ENCODE results near the gene ZSCAN22. TPM values are rescaled to one million over a fixed set of nuclear protein-coding genes. Genes with fewer than 3 reads are reported as not detected.

ZSCAN22 gene
- polyA plus RNA-seq, result 1 to 10 TPM in 2 of 3 donors, under 1 TPM in 1; 0.90 to 3.0 (median 2.1) TPM

DNA sequence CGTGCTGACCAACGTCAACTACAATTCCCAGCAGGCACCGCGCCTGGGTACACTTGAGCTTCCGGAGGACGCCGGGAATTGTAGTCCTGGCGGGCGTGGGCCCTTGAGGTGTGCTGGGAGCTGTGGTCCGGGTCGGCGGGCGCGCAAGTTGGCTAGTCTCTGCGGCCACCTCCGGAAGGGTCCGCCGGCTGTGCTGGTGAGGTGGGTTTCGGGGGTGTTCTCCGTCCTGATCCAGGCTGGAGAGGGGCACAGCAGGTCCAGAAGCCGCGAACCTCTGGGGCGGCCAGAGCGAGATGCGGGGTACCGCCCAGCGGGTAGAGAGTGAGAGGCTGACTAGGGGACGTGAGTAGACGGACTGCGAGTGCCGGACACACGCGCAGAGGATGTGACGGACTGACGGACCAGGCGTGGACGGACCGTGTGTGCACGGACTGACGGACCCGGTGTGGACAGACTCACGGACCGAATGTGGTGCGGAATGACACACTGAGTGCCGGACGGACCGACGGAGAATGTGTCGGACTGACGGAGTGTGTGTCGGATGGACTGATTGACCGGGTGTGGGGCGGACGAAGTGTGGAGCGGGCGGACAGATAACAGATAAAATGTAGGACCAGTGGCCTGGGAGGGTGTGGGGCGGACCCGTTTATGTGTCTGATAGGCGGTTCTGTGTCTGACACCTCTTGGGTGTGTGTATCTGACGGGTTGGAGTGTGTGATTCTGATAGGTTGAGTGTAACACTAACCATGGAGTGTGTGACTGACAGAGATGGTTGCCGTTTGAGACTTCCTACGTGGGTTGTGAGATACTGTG is at the start of gene ZSCAN22:
ZSCAN22 (plus strand) TSS at position 81 of the 813 bp plus-strand sequence. CDS start 7,809 bp downstream, outside the sequence.
- Mint-ChIP-seq H3K36me3 (peaks cover 0 to 5% (median 4%) of the 10 kb centered on the region in 3 donors), H3K9me3 (no peaks in the 10 kb centered on the region), H3K4me1 (no peaks in the 10 kb centered on the region), H3K4me3 (no peak within 1 kb of the TSS), H3K27me3 (ENCODE audit: low read depth in 3 of 3) (peaks cover 0 to 2% (median 1%) of the 10 kb centered on the region in 3 donors), H3K27ac (no peak within 1 kb of the TSS)
- peak; percentile 84 to 89 (median 86) for DNase-seq

DNA sequence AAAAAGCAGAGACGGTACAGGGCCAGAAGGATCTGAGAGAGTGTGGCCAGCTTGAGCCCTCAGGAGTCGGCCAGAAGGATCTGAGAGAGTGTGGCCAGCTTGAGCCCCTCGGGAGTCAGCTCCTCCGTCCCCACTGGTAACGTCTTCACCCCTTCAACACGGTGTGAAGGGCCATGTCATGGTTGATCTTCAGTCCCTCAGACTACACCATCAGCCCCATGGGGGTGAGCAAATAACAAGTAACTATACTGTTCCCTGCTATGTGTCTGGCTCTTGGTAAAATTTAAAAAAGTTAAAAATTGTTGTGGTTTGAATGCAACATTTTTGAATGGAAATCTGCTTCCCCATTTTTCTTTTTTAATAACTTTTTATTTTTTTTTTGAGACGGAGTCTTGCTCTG is 49.6 kb upstream of the ZSCAN22 start:
- DNase-seq, result no peak
- Mint-ChIP-seq H3K4me3 (peak overlapping the region; percentile 54 to 96 (median 67)), H3K9me3 (peaks cover 7 to 20% (median 9%) of the 10 kb centered on the region in 6 donors), H3K36me3 (peaks cover 15 to 33% (median 23%) of the 10 kb centered on the region in 3 donors), H3K27me3 (ENCODE audit: low read depth in 3 of 3) (peaks cover 4 to 10% (median 7%) of the 10 kb centered on the region in 3 donors), H3K4me1 (peaks cover 36 to 54% of the 10 kb centered on the region in 2 donors), H3K27ac (peak overlapping the region in 2 of 6 donors; percentile 22 to 29)

GRCh38 chr19:58277748-58278540 is 48.9 kb upstream of the ZSCAN22 start:
- peaks cover 15 to 29% (median 19%) of the 10 kb centered on the region in 3 donors for H3K36me3 Mint-ChIP-seq
- peaks cover 3 to 15% (median 6%) of the 10 kb centered on the region in 6 donors for H3K9me3 Mint-ChIP-seq
- no peak for DNase-seq
- peak overlapping the region; percentile 86 to 97 (median 91) for H3K4me3 Mint-ChIP-seq
- peak overlapping the region; percentile 89 to 95 (median 94) for H3K27ac Mint-ChIP-seq
- H3K4me1 Mint-ChIP-seq, result peaks cover 36 to 56% of the 10 kb centered on the region in 2 donors
- peaks cover 4 to 10% (median 7%) of the 10 kb centered on the region in 3 donors for H3K27me3 Mint-ChIP-seq (ENCODE audit: low read depth in 3 of 3)

DNA sequence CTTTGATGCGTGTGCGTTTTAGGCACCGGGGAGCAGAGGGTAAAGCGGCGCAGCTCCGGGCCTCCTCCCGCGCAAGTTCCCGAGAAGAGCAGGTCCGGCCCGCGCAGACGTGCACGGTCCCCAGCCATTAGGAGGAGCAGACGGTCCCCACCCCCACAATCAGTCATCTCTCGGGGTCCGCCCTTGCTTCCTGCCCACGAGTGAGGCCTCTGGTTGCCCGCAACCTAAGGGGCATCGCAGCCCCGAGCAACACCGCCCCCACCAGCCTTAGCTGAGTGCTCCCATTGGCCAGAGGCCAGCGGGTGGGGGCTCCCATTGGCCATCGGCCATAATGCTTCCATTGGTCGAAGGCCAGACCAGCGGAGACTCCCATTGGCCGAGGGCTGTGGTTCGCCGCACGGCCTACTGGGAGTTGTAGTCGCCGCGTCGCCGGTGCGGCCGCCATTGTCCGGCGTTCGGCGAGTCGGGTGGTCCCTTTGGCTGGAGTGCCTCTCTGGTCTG is 48.2 kb upstream of the ZSCAN22 start, which contains the start of gene ZNF8:
ZNF8 (plus strand) TSS at position 415 of the 501 bp plus-strand sequence. CDS start 127 bp downstream, outside the sequence.
- Mint-ChIP-seq H3K4me3 (peak within 1 kb of the TSS; percentile 86 to 97 (median 91)), H3K27ac (peak within 1 kb of the TSS; percentile 89 to 95 (median 94))

DNA sequence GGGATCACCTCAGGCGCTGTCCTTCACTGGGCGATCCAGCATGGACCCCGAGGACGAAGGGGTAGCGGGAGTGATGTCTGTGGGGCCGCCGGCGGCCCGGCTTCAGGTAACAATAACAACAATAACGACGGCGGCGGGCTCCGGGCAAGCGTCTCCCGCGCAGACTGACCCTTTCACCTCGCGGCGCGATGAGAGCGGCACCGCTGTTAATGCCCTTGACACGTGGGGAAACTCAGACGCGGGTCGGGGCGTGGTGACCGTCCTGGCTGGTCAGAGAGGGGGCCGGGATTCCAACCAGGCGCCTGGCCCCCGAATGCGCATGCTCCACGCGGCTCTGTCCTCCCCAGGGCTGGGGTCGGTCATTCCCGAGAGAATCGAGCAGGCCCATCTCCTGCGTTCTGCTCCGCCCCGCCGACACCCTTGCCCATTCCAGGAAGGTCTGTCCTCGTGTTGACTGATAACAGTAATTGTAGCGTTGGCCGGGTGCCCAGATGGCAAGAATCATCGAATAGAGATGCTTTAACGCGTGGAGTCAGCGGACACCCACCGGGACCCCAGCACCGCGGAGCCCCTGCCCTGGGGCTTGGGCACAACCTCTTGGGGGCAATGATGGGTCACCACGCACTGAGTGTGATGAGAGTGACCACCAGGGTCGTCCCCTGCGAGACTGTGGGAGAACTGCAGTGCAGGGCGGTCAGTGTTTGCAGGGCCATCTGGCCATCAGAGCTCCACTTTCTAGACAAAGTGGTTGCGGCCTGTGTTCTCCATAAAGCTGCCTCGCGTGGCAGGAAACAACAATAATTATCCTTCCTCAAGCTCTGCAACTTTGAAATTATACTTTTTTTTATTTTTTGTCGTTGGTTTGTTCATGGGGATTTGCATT is 47.5 kb upstream of the ZSCAN22 start:
- DNase-seq, result peak in 1 of 3 donors; percentile 2
- H3K27me3 Mint-ChIP-seq (ENCODE audit: low read depth in 3 of 3), result peaks cover 4 to 10% (median 7%) of the 10 kb centered on the region in 3 donors
- H3K4me1 Mint-ChIP-seq, result peaks cover 36 to 56% of the 10 kb centered on the region in 2 donors
- H3K36me3 Mint-ChIP-seq, result peaks cover 12 to 30% (median 21%) of the 10 kb centered on the region in 3 donors
- H3K27ac Mint-ChIP-seq, result peak overlapping the region; percentile 89 to 95 (median 94)
- peak overlapping the region; percentile 86 to 97 (median 91) for H3K4me3 Mint-ChIP-seq
- H3K9me3 Mint-ChIP-seq, result peaks cover 1 to 8% (median 4%) of the 10 kb centered on the region in 6 donors

More for the DNA sequence above, 48.2 kb upstream of the ZSCAN22 start, which contains the start of gene ZNF8:
- H3K27me3 Mint-ChIP-seq (ENCODE audit: low read depth in 3 of 3), result peaks cover 4 to 10% (median 7%) of the 10 kb centered on the region in 3 donors
- peak; percentile 96 to 98 (median 97) for DNase-seq
- peaks cover 15 to 33% (median 23%) of the 10 kb centered on the region in 3 donors for H3K36me3 Mint-ChIP-seq
- H3K9me3 Mint-ChIP-seq, result peaks cover 3 to 13% (median 4%) of the 10 kb centered on the region in 6 donors
- H3K4me1 Mint-ChIP-seq, result peaks cover 36 to 56% of the 10 kb centered on the region in 2 donors

- H3K4me1 Mint-ChIP-seq, result peaks cover 36 to 56% of the 10 kb centered on the region in 2 donors
- peaks cover 4 to 10% (median 7%) of the 10 kb centered on the region in 3 donors for H3K27me3 Mint-ChIP-seq (ENCODE audit: low read depth in 3 of 3)
- peaks cover 0 to 4% (median under 1%) of the 10 kb centered on the region in 6 donors for H3K9me3 Mint-ChIP-seq
- peak overlapping the region; percentile 31 to 95 (median 85) for H3K27ac Mint-ChIP-seq
- DNase-seq, result no peak
- peak overlapping the region; percentile 86 to 97 (median 91) for H3K4me3 Mint-ChIP-seq
- peaks cover 7 to 23% (median 17%) of the 10 kb centered on the region in 3 donors for H3K36me3 Mint-ChIP-seq
Observed at GRCh38 chr19:58279925-58280316, 46.9 kb upstream of the ZSCAN22 start.

- Mint-ChIP-seq H3K9me3 (no peaks in the 10 kb centered on the region), H3K27me3 (ENCODE audit: low read depth in 3 of 3) (peaks cover 0 to under 1% (median 0%) of the 10 kb centered on the region in 3 donors), H3K4me1 (peaks cover 21 to 32% of the 10 kb centered on the region in 2 donors), H3K27ac (no peak overlapping the region), H3K36me3 (peaks cover 10 to 37% (median 33%) of the 10 kb centered on the region in 3 donors), H3K4me3 (no peak overlapping the region)
- no peak for DNase-seq
Observed at GRCh38 chr19:58284199-58284598, 42.6 kb upstream of the ZSCAN22 start.

DNA sequence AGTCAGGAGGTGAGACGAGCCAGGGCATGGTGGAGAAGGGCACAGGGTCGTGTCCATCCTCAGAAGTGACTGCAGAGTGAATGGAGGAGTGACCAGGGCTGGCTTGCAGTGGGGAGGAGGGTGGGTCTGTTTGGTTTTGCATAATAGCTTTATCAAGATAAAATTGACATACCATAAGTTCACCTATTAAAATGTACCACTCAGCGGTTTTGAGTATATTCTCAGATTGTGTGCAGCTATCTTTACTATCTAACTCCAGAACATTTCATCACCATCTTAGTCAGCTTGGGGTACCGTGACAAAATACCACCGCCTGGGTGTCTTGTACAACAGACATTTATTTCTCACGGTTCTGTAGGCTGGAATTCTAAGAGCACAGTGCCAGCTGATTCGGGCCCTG is 34.9 kb upstream of the ZSCAN22 start:
- Mint-ChIP-seq H3K4me3 (no peak overlapping the region), H3K4me1 (peaks cover 0 to 2% of the 10 kb centered on the region in 2 donors), H3K36me3 (peaks cover 44 to 74% (median 70%) of the 10 kb centered on the region in 3 donors)

DNA sequence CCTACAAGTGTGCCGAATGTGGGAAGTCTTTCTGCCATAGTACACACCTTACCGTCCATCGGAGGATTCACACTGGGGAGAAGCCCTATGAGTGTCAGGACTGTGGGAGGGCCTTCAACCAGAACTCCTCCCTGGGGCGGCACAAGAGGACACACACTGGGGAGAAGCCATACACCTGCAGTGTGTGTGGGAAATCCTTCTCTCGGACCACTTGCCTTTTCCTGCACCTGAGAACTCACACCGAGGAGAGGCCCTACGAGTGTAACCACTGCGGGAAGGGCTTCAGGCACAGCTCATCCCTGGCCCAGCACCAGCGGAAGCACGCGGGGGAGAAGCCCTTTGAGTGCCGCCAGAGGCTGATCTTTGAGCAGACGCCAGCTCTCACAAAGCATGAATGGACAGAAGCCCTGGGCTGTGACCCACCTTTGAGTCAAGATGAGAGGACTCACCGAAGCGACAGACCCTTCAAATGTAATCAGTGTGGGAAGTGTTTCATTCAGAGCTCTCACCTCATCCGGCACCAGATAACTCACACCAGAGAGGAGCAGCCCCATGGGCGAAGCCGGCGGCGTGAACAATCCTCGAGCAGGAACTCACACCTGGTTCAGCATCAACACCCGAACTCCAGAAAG is 31.9 kb upstream of the ZSCAN22 start:
- DNase-seq, result no peak
- H3K36me3 Mint-ChIP-seq, result peaks cover 42 to 63% (median 57%) of the 10 kb centered on the region in 3 donors
- H3K4me3 Mint-ChIP-seq, result no peak overlapping the region
- peaks cover 0 to 3% of the 10 kb centered on the region in 2 donors for H3K4me1 Mint-ChIP-seq
- peaks cover 0 to 1% (median 0%) of the 10 kb centered on the region in 3 donors for H3K27me3 Mint-ChIP-seq (ENCODE audit: low read depth in 3 of 3)
- peaks cover 9 to 18% (median 11%) of the 10 kb centered on the region in 6 donors for H3K9me3 Mint-ChIP-seq
- H3K27ac Mint-ChIP-seq, result peak overlapping the region in 1 of 6 donors; percentile 46

More for the DNA sequence above, 34.9 kb upstream of the ZSCAN22 start:
- H3K27ac Mint-ChIP-seq, result no peak overlapping the region
- H3K9me3 Mint-ChIP-seq, result peaks cover 8 to 18% (median 11%) of the 10 kb centered on the region in 6 donors
- DNase-seq, result no peak
- H3K27me3 Mint-ChIP-seq (ENCODE audit: low read depth in 3 of 3), result no peaks in the 10 kb centered on the region

DNA sequence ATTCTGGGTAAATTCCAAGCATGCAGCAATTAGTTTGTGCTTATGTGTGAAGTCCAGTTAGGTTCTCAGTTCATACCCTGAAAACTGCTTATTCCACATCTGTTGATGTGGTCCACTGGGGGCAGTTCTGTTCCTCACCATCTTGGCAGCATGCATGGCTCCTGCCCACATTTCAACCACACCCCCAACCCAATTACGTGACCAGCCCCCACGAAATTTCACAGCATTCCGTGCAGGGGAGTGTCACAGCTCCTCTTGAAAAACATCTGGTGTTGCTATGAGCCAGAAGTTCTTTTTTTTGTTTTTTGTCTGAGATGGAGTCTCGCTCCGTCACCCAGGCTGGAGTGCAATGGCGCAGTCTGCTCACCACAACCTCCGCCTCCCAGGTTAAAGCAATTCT is 30.7 kb upstream of the ZSCAN22 start:
- DNase-seq, result no peak
- H3K27ac Mint-ChIP-seq, result no peak overlapping the region

DNA sequence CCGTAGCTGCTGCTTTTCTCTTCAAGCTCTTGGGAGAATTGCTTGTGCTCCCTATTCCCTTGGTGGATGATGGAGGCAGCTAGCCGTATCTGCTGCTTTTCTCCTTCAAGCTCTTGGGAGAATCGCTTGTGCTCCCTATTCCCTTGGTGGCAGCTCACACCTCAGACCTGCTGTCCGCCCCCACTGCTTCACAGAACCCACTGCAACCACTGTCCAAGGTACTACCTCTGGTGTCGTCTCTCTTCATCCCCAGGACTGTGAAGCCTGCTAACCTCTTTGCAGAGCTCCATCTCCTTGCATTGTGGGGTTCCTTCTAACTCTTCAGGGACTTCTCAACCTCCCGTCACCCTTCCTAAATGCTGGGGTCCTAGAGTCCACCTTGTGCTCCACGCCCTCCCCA is 26.2 kb upstream of the ZSCAN22 start:
- DNase-seq, result no peak
- Mint-ChIP-seq H3K4me1 (peaks cover 15 to 17% of the 10 kb centered on the region in 2 donors), H3K4me3 (no peak overlapping the region), H3K27me3 (ENCODE audit: low read depth in 3 of 3) (peaks cover 8 to 9% (median 8%) of the 10 kb centered on the region in 3 donors), H3K36me3 (peaks cover 10 to 24% (median 23%) of the 10 kb centered on the region in 3 donors), H3K27ac (no peak overlapping the region), H3K9me3 (peaks cover 0 to 2% (median 0%) of the 10 kb centered on the region in 6 donors)

More for the DNA sequence above, 30.7 kb upstream of the ZSCAN22 start:
- no peak overlapping the region for H3K4me3 Mint-ChIP-seq
- H3K4me1 Mint-ChIP-seq, result peaks cover 0 to 3% of the 10 kb centered on the region in 2 donors
- peaks cover 46 to 65% (median 59%) of the 10 kb centered on the region in 3 donors for H3K36me3 Mint-ChIP-seq
- peaks cover 0 to 3% (median 0%) of the 10 kb centered on the region in 3 donors for H3K27me3 Mint-ChIP-seq (ENCODE audit: low read depth in 3 of 3)
- peaks cover 9 to 18% (median 10%) of the 10 kb centered on the region in 6 donors for H3K9me3 Mint-ChIP-seq

DNA sequence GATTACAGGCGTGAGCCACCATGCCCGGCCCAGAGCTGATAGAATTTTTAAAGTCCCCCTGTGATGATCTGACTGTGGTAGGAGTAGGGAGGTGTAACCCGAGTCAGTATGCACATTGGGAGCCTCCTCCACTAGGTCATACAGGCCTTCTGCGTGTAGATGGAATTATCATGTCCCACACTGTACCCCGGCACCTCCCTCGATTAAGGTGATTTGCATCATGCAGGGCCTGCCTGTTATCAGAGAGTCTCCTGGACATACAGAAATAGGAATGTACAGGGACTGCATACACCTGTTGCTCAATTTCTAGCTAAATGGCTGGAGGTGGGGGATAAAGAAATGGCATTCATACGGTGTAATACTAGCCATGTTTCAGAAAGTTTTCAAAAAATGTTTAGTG is 22.5 kb upstream of the ZSCAN22 start:
- peaks cover 31 to 50% of the 10 kb centered on the region in 2 donors for H3K4me1 Mint-ChIP-seq
- no peak for DNase-seq
- peaks cover 8 to 16% (median 11%) of the 10 kb centered on the region in 3 donors for H3K27me3 Mint-ChIP-seq (ENCODE audit: low read depth in 3 of 3)
- peak overlapping the region; percentile 95 to 98 (median 98) for H3K4me3 Mint-ChIP-seq
- H3K27ac Mint-ChIP-seq, result peak overlapping the region; percentile 98 to 100 (median 100)
- peaks cover 17 to 50% (median 34%) of the 10 kb centered on the region in 3 donors for H3K36me3 Mint-ChIP-seq
- H3K9me3 Mint-ChIP-seq, result no peaks in the 10 kb centered on the region
